ENCODE data around the gene PCNA.

Gene PCNA

GRCh38 chr20:5119435-5120184, at the start of gene PCNA:
Gene PCNA, minus strand, starts transcription at chr20:5119958. Its CDS starts 160 bp downstream, at chr20:5119798.
- no peaks in the 10 kb centered on the region for H3K9me3 ChIP-seq (replicated peaks in 1 of 11)
- H3K36me3 ChIP-seq, result peaks cover 31 to 43% (median 41%) of the 10 kb centered on the region in 11 experiments
- peak within 1 kb of the TSS; percentile 75 to 97 (median 90) for H3K4me3 ChIP-seq
- peak within 1 kb of the TSS; percentile 86 to 97 (median 94) for H3K4me2 ChIP-seq
- peaks cover 27 to 49% (median 41%) of the 10 kb centered on the region in 10 experiments for H3K4me1 ChIP-seq
- H3K9ac ChIP-seq, result peak within 1 kb of the TSS; percentile 69 to 95 (median 92)
- H4K20me1 ChIP-seq, result peaks cover 15 to 51% (median 44%) of the 10 kb centered on the region in 11 experiments; a peak in 21 of 22 replicates
- peak within 1 kb of the TSS; percentile 4 to 95 (median 92); a peak in 21 of 22 replicates for H3K27ac ChIP-seq
- no peak for TF ChIP-seq Cebpa-rat (IDR thresholded peaks at IDR 0.05)
- no peaks in the 10 kb centered on the region for H3K27me3 ChIP-seq

- peak overlapping the region; percentile 9 to 55 (median 42); a peak in 16 of 20 replicates for H3K4me3 ChIP-seq
- H3K36me3 ChIP-seq, result peaks cover 0 to 8% (median 5%) of the 10 kb centered on the region in 11 experiments; a peak in 4 of 22 replicates
- peak overlapping the region; percentile 49 to 73 (median 68); a peak in 20 of 22 replicates for H3K9ac ChIP-seq
- TF ChIP-seq Cebpa-rat (IDR thresholded peaks at IDR 0.05), result no peak
- H4K20me1 ChIP-seq, result peaks cover 0 to 97% (median 8%) of the 10 kb centered on the region in 11 experiments; a peak in 10 of 22 replicates
- H3K4me1 ChIP-seq, result peaks cover 99 to 100% (median 100%) of the 10 kb centered on the region in 10 experiments
- no peaks in the 10 kb centered on the region for H3K9me3 ChIP-seq (replicated peaks in 1 of 11)
- peak overlapping the region; percentile 55 to 86 (median 76) for H3K27ac ChIP-seq
- no peaks in the 10 kb centered on the region for H3K27me3 ChIP-seq
- peak overlapping the region; percentile 85 to 98 (median 93) for H3K4me2 ChIP-seq
These were observed 49.1 kb upstream of the PCNA start for GRCh38 chr20:5168651-5169396.

- Histone ChIP-seq H3K4me1 (peaks cover 70 to 91% (median 84%) of the 10 kb centered on the region in 10 experiments), H3K27ac (peak overlapping the region in 9 of 11 experiments; percentile 10 to 86 (median 77); a peak in 16 of 22 replicates), H4K20me1 (peaks cover 0 to 68% (median 8%) of the 10 kb centered on the region in 11 experiments; a peak in 8 of 22 replicates), H3K27me3 (no peaks in the 10 kb centered on the region), H3K36me3 (peaks cover 0 to 16% (median 2%) of the 10 kb centered on the region in 11 experiments; a peak in 5 of 22 replicates), H3K9me3 (replicated peaks in 1 of 11) (peaks cover 0 to 31% (median 23%) of the 10 kb centered on the region in 11 experiments; a peak in 18 of 22 replicates), H3K9ac (peak overlapping the region in 7 of 11 experiments; percentile 11 to 65 (median 53); a peak in 11 of 22 replicates), H3K4me2 (peak overlapping the region; percentile 66 to 98 (median 93)), H3K4me3 (peak overlapping the region in 6 of 10 experiments; percentile 7 to 40 (median 32); a peak in 8 of 20 replicates)
- TF ChIP-seq Cebpa-rat (IDR thresholded peaks at IDR 0.05), result no peak
These were observed 45.2 kb upstream of the PCNA start for GRCh38 chr20:5164645-5165625.

GRCh38 chr20:5161536-5162164, 41.9 kb upstream of the PCNA start:
- Histone ChIP-seq H3K27ac (peak overlapping the region; percentile 12 to 64 (median 53); a peak in 16 of 22 replicates), H3K4me2 (peak overlapping the region in 8 of 11 experiments; percentile 1 to 82 (median 38); a peak in 11 of 22 replicates), H3K4me3 (peak overlapping the region in 3 of 10 experiments; percentile 5 to 38 (median 27); a peak in 4 of 20 replicates), H3K4me1 (peaks cover 45 to 71% (median 56%) of the 10 kb centered on the region in 10 experiments), H3K27me3 (no peaks in the 10 kb centered on the region), H3K9me3 (replicated peaks in 1 of 11) (peaks cover 0 to 41% (median 30%) of the 10 kb centered on the region in 11 experiments; a peak in 18 of 22 replicates), H3K36me3 (peaks cover 0 to 21% (median 7%) of the 10 kb centered on the region in 11 experiments; a peak in 8 of 22 replicates), H3K9ac (peak overlapping the region in 2 of 11 experiments; percentile 51 to 58; a peak in 3 of 22 replicates), H4K20me1 (peaks cover 0 to 48% (median 0%) of the 10 kb centered on the region in 11 experiments; a peak in 6 of 22 replicates)
- no peak for TF ChIP-seq Cebpa-rat (IDR thresholded peaks at IDR 0.05)

GRCh38 chr20:5160882-5161281, 41.1 kb upstream of the PCNA start:
- H3K27ac ChIP-seq, result peak overlapping the region; percentile 23 to 64 (median 53); a peak in 16 of 22 replicates
- peaks cover 0 to 48% (median 34%) of the 10 kb centered on the region in 11 experiments; a peak in 18 of 22 replicates for H3K9me3 ChIP-seq (replicated peaks in 1 of 11)
- H3K4me1 ChIP-seq, result peaks cover 41 to 67% (median 53%) of the 10 kb centered on the region in 10 experiments
- peaks cover 0 to 48% (median 0%) of the 10 kb centered on the region in 11 experiments; a peak in 5 of 22 replicates for H4K20me1 ChIP-seq
- no peaks in the 10 kb centered on the region for H3K27me3 ChIP-seq
- peak overlapping the region in 7 of 11 experiments; percentile 8 to 82 (median 48); a peak in 11 of 22 replicates for H3K4me2 ChIP-seq
- peaks cover 0 to 28% (median 13%) of the 10 kb centered on the region in 11 experiments; a peak in 10 of 22 replicates for H3K36me3 ChIP-seq
- peak overlapping the region in 3 of 10 experiments; percentile 5 to 38 (median 27); a peak in 4 of 20 replicates for H3K4me3 ChIP-seq
- no peak for TF ChIP-seq Cebpa-rat (IDR thresholded peaks at IDR 0.05)
- peak overlapping the region in 2 of 11 experiments; percentile 51 to 58; a peak in 4 of 22 replicates for H3K9ac ChIP-seq

GRCh38 chr20:5159928-5160327, 40.2 kb upstream of the PCNA start:
- Histone ChIP-seq H3K4me1 (peaks cover 32 to 57% (median 43%) of the 10 kb centered on the region in 10 experiments), H3K27ac (peak overlapping the region in 8 of 11 experiments; percentile 3 to 64 (median 40); a peak in 10 of 22 replicates)
- no peak for TF ChIP-seq Cebpa-rat (IDR thresholded peaks at IDR 0.05)

More at GRCh38 chr20:5159928-5160327, 40.2 kb upstream of the PCNA start:
- Histone ChIP-seq H3K4me3 (no peak overlapping the region), H3K4me2 (peak overlapping the region in 7 of 11 experiments; percentile 4 to 82 (median 48); a peak in 7 of 22 replicates), H3K9ac (no peak overlapping the region), H3K9me3 (replicated peaks in 1 of 11) (peaks cover 0 to 48% (median 35%) of the 10 kb centered on the region in 11 experiments; a peak in 18 of 22 replicates), H3K36me3 (peaks cover 0 to 30% (median 13%) of the 10 kb centered on the region in 11 experiments; a peak in 12 of 22 replicates), H4K20me1 (peaks cover 0 to 48% (median 0%) of the 10 kb centered on the region in 11 experiments; a peak in 7 of 22 replicates), H3K27me3 (no peaks in the 10 kb centered on the region)

Measured in BLaER1 treated with 17β-estradiol and CSF1 and Interleukin-3, amounts not matched to agents 10 nM and 100 nM (cell line).